ENCODE results near the gene SESN1.

Gene SESN1

GRCh38 chr6:109082188-109082577 is 12.5 kb downstream of the SESN1 start:
- no peak overlapping the region for H3K4me3 ChIP-seq (ENCODE audit: low read length)
- TF ChIP-seq CTCF (conservative IDR thresholded peaks at IDR 0.05; ENCODE audit: low read depth, low read length) = no peak
- no peak for DNase-seq (ENCODE audit: low read depth)

- DNase-seq (ENCODE audit: low read depth) = no peak
- no peak for TF ChIP-seq CTCF (conservative IDR thresholded peaks at IDR 0.05; ENCODE audit: low read depth, low read length)
These were observed 13.0 kb downstream of the SESN1 start for GRCh38 chr6:109081516-109082187.

GRCh38 chr6:109081026-109081425 is 13.6 kb downstream of the SESN1 start:
- no peak overlapping the region for H3K4me3 ChIP-seq (ENCODE audit: low read length)
- TF ChIP-seq CTCF (conservative IDR thresholded peaks at IDR 0.05; ENCODE audit: low read depth, low read length) = no peak
- no peak for DNase-seq (ENCODE audit: low read depth)

More at GRCh38 chr6:109081516-109082187, 13.0 kb downstream of the SESN1 start:
- no peak overlapping the region for H3K4me3 ChIP-seq (ENCODE audit: low read length)

GRCh38 chr6:109079981-109080380 is 14.7 kb downstream of the SESN1 start:
- TF ChIP-seq CTCF (conservative IDR thresholded peaks at IDR 0.05; ENCODE audit: low read depth, low read length) = no peak
- H3K4me3 ChIP-seq (ENCODE audit: low read length) = no peak overlapping the region
- DNase-seq (ENCODE audit: low read depth) = no peak

GRCh38 chr6:109076377-109076776 is 18.3 kb downstream of the SESN1 start:
- no peak for TF ChIP-seq CTCF (conservative IDR thresholded peaks at IDR 0.05; ENCODE audit: low read depth, low read length)
- no peak for DNase-seq (ENCODE audit: low read depth)
- no peak overlapping the region for H3K4me3 ChIP-seq (ENCODE audit: low read length)

- no peak overlapping the region for H3K4me3 ChIP-seq (ENCODE audit: low read length)
- no peak for TF ChIP-seq CTCF (conservative IDR thresholded peaks at IDR 0.05; ENCODE audit: low read depth, low read length)
- DNase-seq (ENCODE audit: low read depth) = no peak
These were observed 18.7 kb downstream of the SESN1 start for GRCh38 chr6:109075934-109076333.

GRCh38 chr6:109074133-109074415 is 20.6 kb downstream of the SESN1 start:
- TF ChIP-seq CTCF (conservative IDR thresholded peaks at IDR 0.05; ENCODE audit: low read depth, low read length) = no peak
- no peak overlapping the region for H3K4me3 ChIP-seq (ENCODE audit: low read length)
- no peak for DNase-seq (ENCODE audit: low read depth)
